ENCODE data around the gene UBB. TPM values are rescaled to one million over a fixed set of nuclear protein-coding genes. Genes with fewer than 3 reads are reported as not detected.

Gene UBB
- total RNA-seq, 2 donors from 2014 or later = 520 to 686 TPM

DNA sequence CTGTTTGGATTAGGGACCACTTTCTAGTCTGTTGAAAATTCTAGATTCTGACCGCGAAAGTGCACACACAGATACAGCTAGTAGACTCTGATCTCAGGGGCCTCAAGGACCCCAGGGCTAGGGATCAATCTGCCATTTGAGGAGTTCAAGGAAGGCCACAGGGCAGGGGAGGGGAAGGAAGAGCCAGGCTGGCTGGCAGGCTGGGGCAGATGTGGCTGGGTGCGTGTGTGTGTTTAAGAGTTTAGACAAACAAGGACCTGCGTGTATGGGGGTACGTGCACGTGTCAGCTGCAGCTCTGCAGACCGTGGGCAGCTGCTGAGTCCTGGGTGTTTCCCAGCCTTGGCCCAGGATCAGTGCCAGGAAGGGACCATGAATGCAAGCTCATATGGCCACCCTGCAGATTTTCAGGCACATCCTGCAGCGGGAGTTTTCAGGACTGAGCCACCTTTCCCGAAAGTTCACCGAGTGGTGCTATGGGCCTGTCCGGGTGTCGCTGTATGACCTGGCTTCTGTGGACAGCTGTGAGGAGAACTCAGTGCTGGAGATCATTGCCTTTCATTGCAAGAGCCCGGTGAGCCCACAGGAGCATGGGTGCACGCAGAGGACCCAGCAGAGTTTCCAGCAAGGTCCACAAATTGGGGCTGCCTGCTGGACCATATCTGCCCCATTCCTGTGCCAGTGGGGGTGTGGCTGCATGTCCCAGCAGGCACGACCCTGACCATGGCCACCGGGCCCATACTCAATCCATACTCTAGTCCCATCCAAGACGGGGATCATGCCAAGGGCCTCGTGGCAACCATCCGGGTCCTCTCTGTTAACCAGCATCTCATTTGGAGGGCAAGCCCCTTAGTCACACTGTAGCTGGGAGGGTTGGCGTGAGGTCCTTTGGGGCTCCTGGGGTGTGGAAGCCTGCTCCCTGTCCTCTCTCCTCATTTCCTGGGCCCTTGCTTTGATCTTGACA, 45.1 kb downstream of the UBB start:
- H3K27me3 ChIP-seq (replicated peaks; ENCODE audit: insufficient read depth) = no peaks in the 10 kb centered on the region
- no peak for ATAC-seq (ENCODE audit: insufficient number of reproducible peaks, low FRiP score, low read depth)
- H3K4me3 ChIP-seq = no peak overlapping the region
- H3K9me3 ChIP-seq = no peaks in the 10 kb centered on the region
- peaks cover 2% of the 10 kb centered on the region for H3K36me3 ChIP-seq
- DNase-seq (ENCODE audit: low spot score) = no peak
- H3K4me1 ChIP-seq (ENCODE audit: control insufficient read depth in 1 of 2, low read depth in 2 of 2) = no peaks in the 10 kb centered on the region
- TF ChIP-seq, protein P1, sequence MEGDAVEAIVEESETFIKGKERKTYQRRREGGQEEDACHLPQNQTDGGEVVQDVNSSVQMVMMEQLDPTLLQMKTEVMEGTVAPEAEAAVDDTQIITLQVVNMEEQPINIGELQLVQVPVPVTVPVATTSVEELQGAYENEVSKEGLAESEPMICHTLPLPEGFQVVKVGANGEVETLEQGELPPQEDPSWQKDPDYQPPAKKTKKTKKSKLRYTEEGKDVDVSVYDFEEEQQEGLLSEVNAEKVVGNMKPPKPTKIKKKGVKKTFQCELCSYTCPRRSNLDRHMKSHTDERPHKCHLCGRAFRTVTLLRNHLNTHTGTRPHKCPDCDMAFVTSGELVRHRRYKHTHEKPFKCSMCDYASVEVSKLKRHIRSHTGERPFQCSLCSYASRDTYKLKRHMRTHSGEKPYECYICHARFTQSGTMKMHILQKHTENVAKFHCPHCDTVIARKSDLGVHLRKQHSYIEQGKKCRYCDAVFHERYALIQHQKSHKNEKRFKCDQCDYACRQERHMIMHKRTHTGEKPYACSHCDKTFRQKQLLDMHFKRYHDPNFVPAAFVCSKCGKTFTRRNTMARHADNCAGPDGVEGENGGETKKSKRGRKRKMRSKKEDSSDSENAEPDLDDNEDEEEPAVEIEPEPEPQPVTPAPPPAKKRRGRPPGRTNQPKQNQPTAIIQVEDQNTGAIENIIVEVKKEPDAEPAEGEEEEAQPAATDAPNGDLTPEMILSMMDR (IDR thresholded peaks at IDR 0.05) = no peak
- no peak overlapping the region for H3K27ac ChIP-seq

DNA sequence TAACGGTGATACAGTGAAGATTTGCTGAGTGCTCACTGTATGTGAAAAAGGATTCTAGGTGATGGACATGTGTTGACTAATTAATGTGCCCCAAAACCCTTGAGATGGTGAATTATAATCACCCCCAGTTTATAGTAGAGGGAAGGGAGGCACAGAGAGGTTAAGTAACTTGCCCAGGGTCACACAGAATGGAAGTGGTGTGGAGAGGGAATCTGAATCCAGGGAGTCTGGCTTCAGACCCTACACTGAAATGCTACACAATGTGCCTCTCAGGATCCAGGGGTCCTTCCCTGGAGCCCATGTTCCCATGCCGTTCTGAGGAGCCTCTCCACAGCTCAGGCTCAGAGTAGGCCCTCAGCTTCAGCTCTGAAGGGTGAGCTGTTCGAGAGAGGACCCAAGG, 46.1 kb downstream of the UBB start:
- TF ChIP-seq, protein P1 (IDR thresholded peaks at IDR 0.05) = no peak
- H3K27ac ChIP-seq = no peak overlapping the region
- no peaks in the 10 kb centered on the region for H3K4me1 ChIP-seq (ENCODE audit: control insufficient read depth in 1 of 2, low read depth in 2 of 2)
- DNase-seq (ENCODE audit: low spot score) (no peak), ATAC-seq (ENCODE audit: insufficient number of reproducible peaks, low FRiP score, low read depth) (no peak)
- H3K27me3 ChIP-seq (replicated peaks; ENCODE audit: insufficient read depth) = no peaks in the 10 kb centered on the region
- peaks cover 2% of the 10 kb centered on the region for H3K36me3 ChIP-seq
- H3K4me3 ChIP-seq = no peak overlapping the region
- no peaks in the 10 kb centered on the region for H3K9me3 ChIP-seq

DNA sequence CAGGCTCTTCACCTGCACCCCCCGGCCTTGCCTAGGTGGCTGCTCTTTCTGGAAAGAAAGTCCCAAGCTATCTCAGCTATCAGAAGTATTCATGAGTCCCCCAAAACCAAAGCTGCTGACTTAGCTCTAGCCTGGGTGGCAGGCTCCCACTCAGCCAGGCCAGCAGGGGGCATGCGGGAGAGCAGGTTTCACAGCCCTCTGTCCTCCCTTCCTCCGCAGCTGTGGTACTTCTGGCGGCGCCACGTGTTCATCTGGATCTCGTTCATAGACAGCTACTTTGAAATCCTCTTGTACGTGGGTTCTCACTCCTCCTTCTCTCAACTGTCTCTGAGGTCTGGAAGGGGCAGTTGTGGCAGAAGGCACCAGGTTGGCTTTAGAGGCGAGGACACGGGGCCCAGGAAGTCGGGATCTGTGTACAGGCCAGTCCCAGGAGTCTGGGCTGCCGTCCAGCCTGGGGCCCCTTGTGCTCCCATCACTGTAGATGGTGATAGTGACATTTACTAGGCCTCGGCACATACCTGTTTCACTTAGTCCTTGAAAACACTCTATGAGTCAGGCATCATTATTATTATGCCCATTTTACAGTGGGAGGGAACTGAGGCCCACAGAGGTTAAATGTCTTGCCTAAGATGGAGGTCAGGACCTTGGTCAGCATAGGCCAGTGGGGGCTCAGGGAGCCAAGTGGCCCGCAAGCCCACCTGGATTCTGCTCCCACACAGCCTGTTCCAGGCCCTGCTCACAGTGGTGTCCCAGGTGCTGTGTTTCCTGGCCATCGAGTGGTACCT, 47.4 kb downstream of the UBB start:
- TF ChIP-seq, protein P1 (IDR thresholded peaks at IDR 0.05) = peak; percentile 30
- Histone ChIP-seq H3K9me3 (no peaks in the 10 kb centered on the region), H3K27me3 (replicated peaks; ENCODE audit: insufficient read depth) (no peaks in the 10 kb centered on the region), H3K27ac (no peak overlapping the region), H3K4me1 (ENCODE audit: control insufficient read depth in 1 of 2, low read depth in 2 of 2) (no peaks in the 10 kb centered on the region), H3K4me3 (no peak overlapping the region), H3K36me3 (no peaks in the 10 kb centered on the region)
- ATAC-seq (ENCODE audit: insufficient number of reproducible peaks, low FRiP score, low read depth) (no peak), DNase-seq (ENCODE audit: low spot score) (no peak)

DNA sequence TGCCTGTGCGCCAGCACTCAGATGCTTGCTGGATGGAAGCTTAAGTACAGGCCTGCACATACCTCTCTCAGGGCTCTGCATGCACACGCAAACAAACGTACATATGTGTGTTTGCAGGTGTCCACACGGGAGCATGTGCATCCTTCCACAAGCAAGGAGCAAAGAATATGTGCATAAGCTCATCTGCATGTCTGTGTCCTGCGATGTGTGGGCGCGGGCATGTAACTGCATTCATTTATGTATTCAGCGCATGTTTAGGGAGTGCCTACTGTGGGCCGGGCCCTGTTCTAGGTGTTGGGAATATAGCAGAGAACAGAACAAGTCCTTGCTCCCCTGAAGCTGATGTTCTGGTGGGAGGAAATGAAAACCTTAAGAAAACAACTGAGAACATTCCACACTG, 48.2 kb downstream of the UBB start:
- no peak overlapping the region for H3K27ac ChIP-seq
- no peaks in the 10 kb centered on the region for H3K36me3 ChIP-seq
- TF ChIP-seq, protein P1 (IDR thresholded peaks at IDR 0.05) = no peak
- ATAC-seq (ENCODE audit: insufficient number of reproducible peaks, low FRiP score, low read depth) (no peak), DNase-seq (ENCODE audit: low spot score) (no peak)
- H3K9me3 ChIP-seq = no peaks in the 10 kb centered on the region
- no peaks in the 10 kb centered on the region for H3K4me1 ChIP-seq (ENCODE audit: control insufficient read depth in 1 of 2, low read depth in 2 of 2)
- no peaks in the 10 kb centered on the region for H3K27me3 ChIP-seq (replicated peaks; ENCODE audit: insufficient read depth)
- no peak overlapping the region for H3K4me3 ChIP-seq

DNA sequence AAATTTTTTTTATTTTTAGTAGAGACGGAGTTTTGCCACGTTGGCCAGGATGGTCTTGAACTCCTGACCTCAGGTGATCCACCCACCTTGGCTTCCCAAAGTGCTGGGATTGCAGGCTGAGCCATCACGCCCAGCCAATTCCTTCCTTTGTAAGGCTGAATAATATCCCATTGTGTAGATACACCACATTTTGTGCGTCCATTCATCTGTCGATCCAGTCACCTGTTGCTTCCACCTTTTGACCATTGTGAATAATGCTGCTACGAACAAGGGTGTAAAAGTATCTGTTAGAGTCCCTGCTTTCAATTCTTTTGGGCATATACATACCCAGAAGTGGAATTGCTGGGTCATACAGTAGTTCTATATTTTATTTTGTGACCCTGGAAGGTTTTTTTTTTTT, 49.8 kb downstream of the UBB start:
- Histone ChIP-seq H3K4me3 (no peak overlapping the region), H3K36me3 (no peaks in the 10 kb centered on the region), H3K9me3 (no peaks in the 10 kb centered on the region), H3K4me1 (ENCODE audit: control insufficient read depth in 1 of 2, low read depth in 2 of 2) (no peaks in the 10 kb centered on the region), H3K27me3 (replicated peaks; ENCODE audit: insufficient read depth) (no peaks in the 10 kb centered on the region), H3K27ac (no peak overlapping the region)
- DNase-seq (ENCODE audit: low spot score) (no peak), ATAC-seq (ENCODE audit: insufficient number of reproducible peaks, low FRiP score, low read depth) (no peak)
- TF ChIP-seq, protein P1 (IDR thresholded peaks at IDR 0.05) = no peak
